ENCODE data around the gene OR8B3. TPM values are rescaled to one million over a fixed set of nuclear protein-coding genes. Genes with fewer than 3 reads are reported as not detected.
"Not testable (repeated sequence)": the region's sequence is repeated elsewhere in the genome, so short reads cannot be mapped to it uniquely, and the experiment has no call there.

The OR8B3 gene
- polyA plus RNA-seq, 3 donors, result not detected

DNA sequence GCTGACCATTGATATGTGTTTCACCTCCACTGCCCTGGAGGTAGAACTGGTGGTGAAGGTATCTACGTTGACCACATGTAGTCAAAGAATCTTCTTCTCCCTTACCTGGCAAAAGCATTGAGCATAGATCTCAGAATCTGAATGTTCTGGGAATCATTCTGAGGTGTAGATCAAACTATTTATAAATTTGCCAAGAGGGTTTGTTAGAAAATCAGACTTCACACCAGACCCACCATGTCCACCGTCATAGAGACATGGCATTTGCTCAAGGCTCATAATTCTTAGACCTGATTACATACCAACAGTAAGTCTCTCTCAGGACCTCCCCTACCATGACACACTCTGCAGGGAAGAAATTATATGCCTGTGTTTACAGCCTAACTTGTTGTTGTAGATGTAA lies 14.4 kb downstream of the OR8B3 start, which contains the start of gene OR8B2:
Gene OR8B2, minus strand, starts transcription at position 101 of the 400 bp plus-strand sequence. CDS start 1,156 bp downstream, outside the sequence.
- WGBS, 3 donors, result 84 to 90% (median 87%) methylated on average over 2 of the region's 2 CpGs
- H3K27ac ChIP-seq (ENCODE audit: low read depth, low read length), result no peak within 1 kb of the TSS

DNA sequence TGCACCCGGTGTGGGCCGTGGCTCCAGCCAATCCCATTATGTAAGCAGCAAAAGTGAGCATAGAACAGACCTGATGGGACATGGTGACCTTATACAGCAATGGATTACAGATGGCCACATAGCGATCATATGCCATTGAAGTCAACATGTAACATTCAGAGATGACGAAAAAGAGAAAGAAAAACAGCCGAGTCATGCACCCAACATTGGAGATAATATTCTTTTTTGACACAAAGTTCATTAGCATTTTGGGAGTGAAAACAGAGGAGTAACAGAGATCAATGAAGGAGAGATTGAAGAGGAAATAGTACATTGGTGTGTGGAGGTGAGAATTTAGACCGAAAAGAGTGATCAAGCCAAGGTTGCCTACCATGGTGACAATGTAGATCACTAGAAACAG lies 16.0 kb downstream of the OR8B3 start:
- H3K27ac ChIP-seq (ENCODE audit: low read depth, low read length), result not testable (repeated sequence)
- 79 to 91% (median 85%) methylated on average over 4 of the region's 6 CpGs for WGBS, 3 donors

DNA sequence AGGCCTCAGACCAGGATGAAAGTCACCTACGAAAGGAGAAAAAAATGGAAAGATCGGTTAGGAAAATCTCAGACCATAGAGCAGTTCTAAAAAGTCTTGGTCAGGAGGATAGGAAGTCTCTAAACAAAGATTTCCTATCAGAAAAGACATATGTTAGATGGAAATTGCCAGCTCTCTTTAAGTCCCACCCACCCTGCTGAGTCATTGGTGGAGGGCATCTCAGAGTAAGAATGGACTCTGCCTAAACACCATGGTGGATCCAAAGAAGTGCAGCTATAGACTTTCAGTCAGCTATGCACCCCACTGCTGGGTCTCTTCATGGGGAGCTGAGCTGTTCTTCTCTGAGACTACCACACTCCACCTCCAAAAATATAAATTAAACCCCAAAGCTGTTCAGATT lies 18.2 kb downstream of the OR8B3 start:
- WGBS, 3 donors, result 93 to 95% (median 95%) methylated on average over 2 of the region's 2 CpGs
- no peak overlapping the region for H3K27ac ChIP-seq (ENCODE audit: low read depth, low read length)

DNA sequence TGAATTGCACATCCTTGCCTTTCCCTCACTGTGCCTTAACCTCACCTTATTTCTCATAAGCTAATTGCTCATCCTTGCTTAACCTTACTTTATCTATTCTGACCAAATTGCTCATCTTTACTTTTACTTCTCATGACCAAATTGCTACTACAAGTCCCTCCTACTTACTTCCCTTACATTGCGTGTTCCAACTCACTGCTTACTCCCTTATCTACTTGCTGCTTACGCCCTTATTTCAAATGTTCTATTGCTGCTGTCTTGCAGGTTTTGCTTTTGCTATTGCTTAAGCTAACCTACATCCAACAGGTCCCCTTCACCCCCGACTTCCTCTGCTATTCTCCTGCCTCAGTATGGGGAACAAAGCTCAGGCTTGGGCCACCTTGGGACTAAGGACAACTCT lies 22.5 kb downstream of the OR8B3 start:
- no peak overlapping the region for H3K27ac ChIP-seq (ENCODE audit: low read depth, low read length)
- 73 to 81% (median 79%) methylated on average over 3 of the region's 3 CpGs for WGBS, 3 donors

DNA sequence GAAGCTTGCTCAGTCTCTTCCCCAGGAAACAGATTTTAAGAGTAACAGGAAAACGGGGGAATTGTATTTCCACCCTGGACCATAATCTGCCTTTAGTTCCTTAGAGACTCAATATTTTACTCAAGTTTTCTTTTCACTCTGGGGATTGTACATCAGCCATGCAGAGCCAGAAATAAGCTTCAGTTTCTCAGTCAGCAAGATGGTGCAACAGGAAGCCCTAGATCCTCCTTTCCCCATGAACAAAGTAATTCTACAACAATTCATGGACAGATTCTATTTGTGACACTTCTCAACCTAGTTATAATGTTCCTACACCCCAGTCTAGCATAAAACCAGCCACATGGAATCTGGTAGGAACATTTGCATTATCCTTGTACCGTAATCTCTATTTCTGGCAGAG lies 39.3 kb downstream of the OR8B3 start:
- 16 to 26% (median 26%) methylated on average over 2 of the region's 2 CpGs for WGBS, 3 donors
- H3K27ac ChIP-seq (ENCODE audit: low read depth, low read length), result no peak overlapping the region

DNA sequence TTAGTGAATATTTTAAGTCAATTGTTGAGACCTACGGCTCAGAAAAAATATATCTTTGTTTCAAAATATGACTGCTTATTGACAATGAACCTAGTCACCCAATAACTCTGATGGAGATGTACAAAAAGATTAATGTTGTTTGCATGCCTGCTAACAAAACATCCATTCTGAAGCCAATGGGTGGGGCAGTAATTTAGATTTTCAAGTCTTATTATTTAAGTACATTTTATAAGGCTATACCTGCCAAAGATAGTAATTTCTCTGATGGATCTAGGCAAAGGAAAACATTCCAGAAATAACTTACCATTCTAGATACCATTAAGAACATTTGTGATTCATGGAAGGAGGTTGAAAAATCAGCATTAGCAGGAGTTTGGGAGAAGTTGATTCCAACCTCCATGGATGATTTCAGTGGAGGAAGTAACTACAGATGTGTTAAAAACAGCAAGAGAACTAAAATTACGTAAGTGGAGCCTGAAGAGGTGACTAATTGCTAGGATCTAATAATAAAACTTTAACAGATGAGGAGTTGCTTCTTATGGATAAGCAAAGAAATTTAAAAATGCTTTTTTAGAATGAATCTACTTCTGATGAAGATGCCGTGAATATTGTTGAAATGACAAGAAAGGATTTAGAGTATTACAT lies 52.4 kb downstream of the OR8B3 start:
- H3K27ac ChIP-seq (ENCODE audit: low read depth, low read length), result no peak overlapping the region
- 21 to 56% (median 36%) methylated on average over 3 of the region's 3 CpGs for WGBS, 3 donors

Other genes with a start within 250 kb of the OR8B3 start
- not detected for gene OR10D3, start 215.7 kb downstream of the OR8B3 start, polyA plus RNA-seq
- not detected for gene OR8G1, start 157.9 kb downstream of the OR8B3 start, polyA plus RNA-seq
- gene OR8G5, start 142.6 kb downstream of the OR8B3 start, polyA plus RNA-seq, result not detected
- not detected for gene OR8D1, start 85.1 kb downstream of the OR8B3 start, polyA plus RNA-seq
- gene OR8D2, start 78.8 kb downstream of the OR8B3 start, polyA plus RNA-seq, result not detected
- gene OR8B2, start 14.5 kb downstream of the OR8B3 start, polyA plus RNA-seq, result not detected
- gene OR8B4, start 25.8 kb upstream of the OR8B3 start, polyA plus RNA-seq, result not detected
- not detected for gene OR8B8, start 46.7 kb upstream of the OR8B3 start, polyA plus RNA-seq
- not detected for gene OR8B12, start 144.6 kb upstream of the OR8B3 start, polyA plus RNA-seq
- gene OR8A1, start 171.0 kb upstream of the OR8B3 start, polyA plus RNA-seq, result under 1 TPM in 1 of 3 donors, not detected in 2; under 0.01 TPM
- not detected for gene PANX3, start 212.4 kb upstream of the OR8B3 start, polyA plus RNA-seq
- gene TBRG1, start 223.8 kb upstream of the OR8B3 start, polyA plus RNA-seq, result 10 to 100 TPM; 14.7 to 26.1 (median 25.9) TPM

Measured in adipose tissue (tissue), 3 donors.